H1 (cell line): ENCODE measurements around the gene TTPAL. TPM values are rescaled to one million over a fixed set of nuclear protein-coding genes. Genes with fewer than 3 reads are reported as not detected.

Source experiments
- CTCF ChIA-PET: fragments of 300-600 bp; sonication (Branson Sonifier 250); formaldehyde crosslinking; loops from one replicate; lab custom pipeline; 2021; ENCODE audit not compliant: partially characterized antibody; lab: Charles Lee
- POLR2A ChIA-PET: fragments of 300-600 bp; sonication (Branson Sonifier 250); formaldehyde crosslinking; loops from one replicate; lab custom pipeline; 2021; ENCODE audit warnings: inconsistent platforms; ENCODE audit not compliant: partially characterized antibody; lab: Charles Lee
- DNase-seq, 2 experiments: peaks; one replicate each; pipeline versions ENCODE4 v3.0.0 to v3.0.0-alpha.2; 2010 to 2022; ENCODE audit warnings: low spot score in 2 of 2, low read depth in 1 of 2, mixed read lengths in 1 of 2
- FAIRE-seq: peaks from 2 replicates; lab custom pipeline; 2011; peaks lifted over from hg19 to GRCh38; lab: Jason Lieb, UNC
- H2AFZ ChIP-seq: 2 replicates; pipeline ENCODE4 v1.8.1; 2012; ENCODE audit warnings: low read length, inconsistent platforms
- H2AK5ac ChIP-seq: 2 replicates; pipeline ENCODE4 v1.6.1; 2013; ENCODE audit warnings: low read depth, low read length
- H2BK120ac ChIP-seq: replicated peaks from 2 replicates; pipeline ENCODE3; 2013; ENCODE audit warnings: low read depth, low read length, inconsistent platforms
- H2BK12ac ChIP-seq: 2 replicates; pipeline ENCODE4 v1.6.1; 2013; ENCODE audit warnings: low read depth, low read length
- H2BK15ac ChIP-seq: 2 replicates; pipeline ENCODE4 v1.6.1; 2013; ENCODE audit warnings: low read length
- H2BK20ac ChIP-seq: 2 replicates; pipeline ENCODE4 v1.6.1; 2013; ENCODE audit warnings: low read length
- H2BK5ac ChIP-seq: 2 replicates; pipeline ENCODE4 v1.6.1; 2013; ENCODE audit warnings: low read depth, low read length
- H3K14ac ChIP-seq: 2 replicates; pipeline ENCODE4 v1.6.1; 2013; ENCODE audit warnings: inconsistent platforms; ENCODE audit not compliant: insufficient read length
- H3K18ac ChIP-seq: 2 replicates; pipeline ENCODE4 v1.6.1; 2013; ENCODE audit warnings: low read length; ENCODE audit errors: extremely low read depth
- H3K23ac ChIP-seq: 2 replicates; pipeline ENCODE4 v1.6.1; 2013; ENCODE audit warnings: inconsistent platforms; ENCODE audit not compliant: insufficient read length
- H3K23me2 ChIP-seq: 2 replicates; pipeline ENCODE4 v1.6.1; 2013; ENCODE audit warnings: low read depth, low read length
- H3K27ac ChIP-seq: 2 replicates; pipeline ENCODE4 v1.6.1; 2011; ENCODE audit warnings: low read depth, low read length, inconsistent platforms
- H3K27me3 ChIP-seq, 4 experiments: replicated peaks in 1 of 4; 1 replicate in 1 of 4; 2 replicates in 3 of 4; pipeline versions ENCODE4 v1.6.1 to v1.8.1; 2011 to 2013; ENCODE audit warnings: low read length in 3 of 4, mild to moderate bottlenecking in 3 of 4, inconsistent platforms in 2 of 4, mixed read lengths in 2 of 4, moderate library complexity in 1 of 4; ENCODE audit not compliant: control insufficient read depth in 3 of 4, insufficient read depth in 3 of 4; ENCODE audit errors: extremely low read depth in 1 of 4
- H3K36me3 ChIP-seq, 4 experiments: 2 replicates each; pipeline versions ENCODE4 v1.6.1 to v1.8.1; 2011 to 2013; ENCODE audit warnings: mild to moderate bottlenecking in 4 of 4, low read length in 3 of 4, moderate library complexity in 2 of 4, control low read depth in 1 of 4, inconsistent platforms in 1 of 4; ENCODE audit not compliant: insufficient read depth in 4 of 4, control insufficient read depth in 2 of 4
- H3K4ac ChIP-seq: replicated peaks from 2 replicates; pipeline ENCODE3; 2013; ENCODE audit warnings: low read length, low read depth, mixed read lengths, inconsistent platforms; ENCODE audit not compliant: insufficient read length
- H3K4me1 ChIP-seq, 4 experiments: replicated peaks in 1 of 4; 1 replicate in 1 of 4; 2 replicates in 3 of 4; pipeline versions ENCODE4 v1.6.1 to v1.8.1; 2011 to 2013; ENCODE audit warnings: low read length in 3 of 4, inconsistent platforms in 2 of 4, mixed read lengths in 1 of 4; ENCODE audit not compliant: insufficient read depth in 4 of 4, control insufficient read depth in 3 of 4
- H3K4me2 ChIP-seq, 2 experiments: 2 replicates each; pipeline versions ENCODE4 v1.6.1 to v1.8.1; 2011 to 2013; ENCODE audit warnings: low read depth in 2 of 2, low read length in 2 of 2, control low read depth in 1 of 2, inconsistent platforms in 1 of 2, mild to moderate bottlenecking in 1 of 2; ENCODE audit not compliant: insufficient read depth in 1 of 2
- H3K4me3 ChIP-seq, 4 experiments: fragments of 200-600, 300-600 bp in 1 of 4; sonication (generic), shearing (Covaris generic), sonication (Bioruptor Twin) in 1 of 4; 2 replicates each; pipeline versions ENCODE4 v1.5.1 to v1.8.1; 2011 to 2016; ENCODE audit warnings: low read length in 4 of 4, low read depth in 3 of 4, control low read depth in 2 of 4, inconsistent platforms in 2 of 4, mild to moderate bottlenecking in 2 of 4, mixed read lengths in 1 of 4, moderate library complexity in 1 of 4; ENCODE audit not compliant: insufficient read depth in 2 of 4; ENCODE audit errors: extremely low read depth in 1 of 4
- H3K56ac ChIP-seq: replicated peaks from 2 replicates; pipeline ENCODE3; 2013; ENCODE audit warnings: low read depth, mild to moderate bottlenecking, mixed read lengths, low read length, inconsistent platforms; ENCODE audit not compliant: insufficient read length
- H3K79me1 ChIP-seq: 2 replicates; pipeline ENCODE4 v1.6.1; 2013; ENCODE audit warnings: low read depth, low read length, control low read depth
- H3K79me2 ChIP-seq, 2 experiments: 2 replicates each; pipeline versions ENCODE4 v1.6.1 to v1.8.1; 2012 to 2013; ENCODE audit warnings: low read length in 2 of 2, mild to moderate bottlenecking in 2 of 2, inconsistent platforms in 1 of 2; ENCODE audit not compliant: insufficient read depth in 2 of 2, control insufficient read depth in 1 of 2
- H3K9ac ChIP-seq, 4 experiments: replicated peaks in 1 of 4; 1 replicate in 1 of 4; 2 replicates in 3 of 4; pipeline versions ENCODE4 v1.6.1 to v1.8.1; 2011 to 2013; ENCODE audit warnings: low read depth in 3 of 4, low read length in 3 of 4, control low read depth in 2 of 4, mild to moderate bottlenecking in 2 of 4, moderate library complexity in 2 of 4, inconsistent platforms in 1 of 4; ENCODE audit errors: extremely low read depth in 1 of 4
- H3K9me3 ChIP-seq, 2 experiments: 2 replicates each; pipeline versions ENCODE4 v1.6.1 to v1.8.1; 2012 to 2013; ENCODE audit warnings: mild to moderate bottlenecking in 2 of 2, moderate library complexity in 2 of 2, control low read depth in 1 of 2, inconsistent platforms in 1 of 2, low read depth in 1 of 2, low read length in 1 of 2, mixed read lengths in 1 of 2; ENCODE audit not compliant: insufficient read depth in 2 of 2
- H4K20me1 ChIP-seq, 2 experiments: replicated peaks in 1 of 2; 2 replicates each; pipeline versions ENCODE3 to v1.8.1; 2011 to 2013; ENCODE audit warnings: inconsistent platforms in 2 of 2, low read length in 2 of 2, mild to moderate bottlenecking in 1 of 2; ENCODE audit not compliant: insufficient read depth in 2 of 2, control insufficient read depth in 1 of 2
- H4K5ac ChIP-seq: 2 replicates; pipeline ENCODE4 v1.6.1; 2013; ENCODE audit warnings: low read length, low read depth, mixed read lengths, inconsistent platforms; ENCODE audit not compliant: insufficient read length
- H4K8ac ChIP-seq: 2 replicates; pipeline ENCODE4 v1.8.0; 2013; ENCODE audit warnings: mild to moderate bottlenecking, moderate library complexity, low read length, inconsistent platforms; ENCODE audit not compliant: insufficient read depth; ENCODE audit errors: extremely low read depth
- H4K91ac ChIP-seq: replicated peaks from 2 replicates; pipeline ENCODE3; 2013; ENCODE audit warnings: low read length, mixed read lengths, inconsistent platforms; ENCODE audit not compliant: insufficient read length
- CHD1 ChIP-seq: IDR thresholded peaks from 2 replicates; pipeline ENCODE4 v1.6.1; 2012; ENCODE audit warnings: low read depth, low read length, improper control_type of control experiment
- CREB1 ChIP-seq: IDR thresholded peaks from 2 replicates; pipeline ENCODE4 v1.6.1; 2012; ENCODE audit warnings: inconsistent platforms
- FOSL1 ChIP-seq: IDR thresholded peaks from 2 replicates; pipeline ENCODE4 v1.6.1; 2011; ENCODE audit warnings: mild to moderate bottlenecking, low read depth, low read length, moderate library complexity; ENCODE audit not compliant: insufficient read depth
- HDAC6 ChIP-seq: IDR thresholded peaks from one replicate; pipeline ENCODE4 v1.7.1; 2012; ENCODE audit warnings: low read depth, mild to moderate bottlenecking, inconsistent platforms, low read length, moderate library complexity
- JUN ChIP-seq: IDR thresholded peaks from 2 replicates; pipeline ENCODE4 v1.6.1; 2011; ENCODE audit warnings: low read depth, mild to moderate bottlenecking, improper control_type of control experiment, low read length
- RAD21 ChIP-seq, 2 experiments: IDR thresholded peaks in 1 of 2; conservative IDR thresholded peaks in 1 of 2; 2 replicates each; pipeline ENCODE4 v1.6.1; 2011; ENCODE audit warnings: low read depth in 2 of 2, low read length in 2 of 2, improper control_type of control experiment in 1 of 2, inconsistent platforms in 1 of 2, mild to moderate bottlenecking in 1 of 2, moderate library complexity in 1 of 2
- SIX5 ChIP-seq: IDR thresholded peaks from 2 replicates; pipeline ENCODE4 v1.6.1; 2011; ENCODE audit warnings: mild to moderate bottlenecking, low read depth, low read length
- SP4 ChIP-seq: IDR thresholded peaks from 2 replicates; pipeline ENCODE4 v1.6.1; 2012; ENCODE audit warnings: low read length, inconsistent platforms
- TEAD4 ChIP-seq: IDR thresholded peaks from 2 replicates; pipeline ENCODE4 v1.6.1; 2012; ENCODE audit warnings: low read depth, low read length, inconsistent platforms, mixed read lengths
- WGBS, 2 experiments: shearing (Covaris generic) in 1 of 2; methylation state at CpG; one replicate each; pipeline versions ENCODE4 v1.1.6 to v1.1.7; 2013 to 2015; ENCODE audit warnings: low lambda C conversion rate in 2 of 2, mixed read lengths in 2 of 2, inconsistent platforms in 1 of 2, low coverage in 1 of 2, missing lambda C conversion rate in 1 of 2; ENCODE audit not compliant: insufficient replicate concordance in 2 of 2, insufficient coverage in 1 of 2, insufficient read length in 1 of 2; ENCODE audit errors: extremely low coverage in 1 of 2, missing lambda C conversion rate in 1 of 2; 5-methylcytosine and 5-hydroxymethylcytosine counted together
- polyA plus RNA-seq, 7 experiments: library from polyadenylated mRNA; depleted of rRNA in 3 of 7; stranded (reverse) in 5 of 7; unstranded in 2 of 7; fragments of >200 nt in 5 of 7; fragments of 200-250 nt in 2 of 7; gene quantifications; 1 replicate in 5 of 7; 2 replicates in 1 of 7; 4 replicates in 1 of 7; pipeline versions ENCODE4 v1.2.1 to v1.2.3, GENCODE V29; 2011 to 2013; ENCODE audit warnings: missing spikeins in 2 of 7, mixed read lengths in 2 of 7
- total RNA-seq: library from RNA; stranded (reverse); fragmentation: NEBNext Ultra II Directional; extraction: Animal tissue kit (Norgen Biotek cat#: 25700); gene quantifications from 2 replicates; pipeline ENCODE4 v1.2.1, GENCODE V29; 2021

The TTPAL gene
- total and polyA plus RNA-seq, 2 of the 8 experiments (the other 6 are each of a cell fraction or from before 2014, with no cell fraction given) = 2.8 to 14.0 TPM

DNA sequence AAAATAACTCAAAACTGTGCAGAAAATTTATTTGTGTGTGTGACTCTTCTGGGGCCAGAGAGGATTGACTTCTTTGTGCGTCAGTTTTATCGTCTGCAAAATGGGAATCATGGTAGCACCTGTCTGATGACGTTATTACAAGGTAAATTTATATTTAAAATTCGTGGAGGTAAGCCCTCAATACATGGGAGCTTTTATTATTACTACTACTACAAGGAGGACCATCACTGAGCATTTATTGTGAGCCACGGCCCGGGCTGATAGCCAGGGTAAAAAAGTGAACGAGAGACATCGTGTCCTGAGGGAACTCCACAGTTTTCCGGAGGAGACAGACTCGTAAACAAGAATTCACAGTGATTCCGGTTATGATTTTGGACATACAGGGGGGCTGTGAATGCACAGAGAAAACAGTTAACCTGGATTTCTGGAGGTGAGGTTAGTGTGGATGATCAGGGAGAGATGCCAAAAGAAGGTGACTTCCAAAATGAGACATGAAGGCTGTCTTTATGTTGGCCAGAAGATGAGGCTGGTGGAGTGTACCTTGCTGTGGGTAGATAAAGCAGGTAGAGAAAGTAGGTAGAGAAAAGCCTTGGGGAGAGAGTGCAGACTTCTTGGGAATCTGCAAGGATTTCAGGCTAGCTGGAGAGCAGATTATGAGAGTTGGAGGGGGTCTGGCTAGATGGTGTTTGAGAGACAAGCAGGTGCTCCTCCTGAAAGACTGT is 56.7 kb downstream of the TTPAL start:
- H3K27me3 ChIP-seq = no peaks in the 10 kb centered on the region
- H3K27ac ChIP-seq = no peak overlapping the region
- no peak overlapping the region for H3K23ac ChIP-seq
- H3K36me3 ChIP-seq = no peaks in the 10 kb centered on the region
- H2AK5ac ChIP-seq = no peak overlapping the region
- 61% methylated on average over 11 of the region's 11 CpGs; no CpG with 5 or more reads in 1 of the 2 experiments for WGBS, 2 experiments
- peak overlapping the region; percentile 20 to 77 (median 30); a peak in 4 of 7 replicates for H3K9ac ChIP-seq
- H3K18ac ChIP-seq = no peak overlapping the region
- H4K91ac ChIP-seq = peak overlapping the region; percentile 65
- H2BK20ac ChIP-seq = 0 out of 2 replicates have a peak overlapping the region, but pooled peaks have one; percentile 34
- peak overlapping the region; percentile 32 for H3K4ac ChIP-seq
- no peak overlapping the region for H4K8ac ChIP-seq
- no peak overlapping the region for H3K56ac ChIP-seq
- CTCF ChIA-PET = interaction anchor here (0.6 to 1.3 kb wide), 4 partner anchors 71 to 169 kb away, joined by 3 to 4 read pairs (median 3); no protein-coding TSS in a partner anchor
- no peak overlapping the region for H3K14ac ChIP-seq
- H3K79me2 ChIP-seq = no peaks in the 10 kb centered on the region
- H2AFZ ChIP-seq = peak overlapping the region; percentile 7; the same call in 1 of the 2 replicates
- peak overlapping the region; percentile 51 to 83 (median 66) for H3K4me3 ChIP-seq
- peaks cover 6% of the 10 kb centered on the region; the same call in 1 of the 2 replicates for H3K23me2 ChIP-seq
- H2BK120ac ChIP-seq = no peak overlapping the region
- no peak overlapping the region for H2BK5ac ChIP-seq
- H4K20me1 ChIP-seq = no peaks in the 10 kb centered on the region
- no peak for TF ChIP-seq RAD21 (IDR thresholded peaks at IDR 0.05 in 1 of 2, conservative IDR thresholded peaks at IDR 0.05 in 1 of 2; ENCODE audit: low read depth in 2 of 2, low read length in 2 of 2)
- TF ChIP-seq HDAC6 = no peak
- TF ChIP-seq SP4 = no peak
- TF ChIP-seq TEAD4 = no peak
- no peak for TF ChIP-seq JUN
- TF ChIP-seq CREB1 = no peak
- no peak for TF ChIP-seq FOSL1
- no peak for TF ChIP-seq CHD1
- TF ChIP-seq SIX5 = no peak
- TF ChIP-seq, all 59 proteins: peak for 0
- FAIRE-seq (no peak), DNase-seq (no peak)
- Histone ChIP-seq H2BK15ac (no peak overlapping the region), H4K5ac (peak overlapping the region; percentile 55), H3K4me1 (peaks cover 0 to 6% (median 0%) of the 10 kb centered on the region in 4 experiments; a peak in 2 of 7 replicates), H2BK12ac (no peak overlapping the region), H3K4me2 (peak overlapping the region; percentile 73 to 81), H3K79me1 (no peaks in the 10 kb centered on the region; the same call in 1 of the 2 replicates), H3K9me3 (no peaks in the 10 kb centered on the region)
- POLR2A ChIA-PET = no interaction called here
